Measurements from ENCODE around the gene C22orf31.

C22orf31 gene

DNA sequence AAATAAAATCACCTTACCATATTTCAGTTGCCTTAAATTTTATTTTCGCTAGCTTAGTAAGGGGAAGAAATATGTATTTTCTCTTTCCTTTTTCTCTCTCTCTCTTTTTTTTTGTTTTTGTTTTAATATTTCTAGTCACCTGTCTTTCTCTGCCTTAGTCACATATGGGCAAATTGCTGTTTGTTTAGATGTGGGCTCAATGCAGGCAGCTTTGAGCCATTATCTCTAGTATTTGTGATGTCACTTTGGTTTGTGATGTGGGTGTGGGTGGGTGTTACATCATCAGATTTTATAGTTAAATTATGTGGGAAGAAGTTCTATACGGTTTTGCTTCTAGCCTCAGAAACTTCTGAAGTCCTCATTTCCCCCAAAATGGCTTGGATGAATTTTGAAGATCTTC, at the start of gene C22orf31:
C22orf31 (minus strand) TSS at position 59 of the 400 bp plus-strand sequence; CDS start at position 20, 39 bp downstream.
- TF ChIP-seq, protein P1, sequence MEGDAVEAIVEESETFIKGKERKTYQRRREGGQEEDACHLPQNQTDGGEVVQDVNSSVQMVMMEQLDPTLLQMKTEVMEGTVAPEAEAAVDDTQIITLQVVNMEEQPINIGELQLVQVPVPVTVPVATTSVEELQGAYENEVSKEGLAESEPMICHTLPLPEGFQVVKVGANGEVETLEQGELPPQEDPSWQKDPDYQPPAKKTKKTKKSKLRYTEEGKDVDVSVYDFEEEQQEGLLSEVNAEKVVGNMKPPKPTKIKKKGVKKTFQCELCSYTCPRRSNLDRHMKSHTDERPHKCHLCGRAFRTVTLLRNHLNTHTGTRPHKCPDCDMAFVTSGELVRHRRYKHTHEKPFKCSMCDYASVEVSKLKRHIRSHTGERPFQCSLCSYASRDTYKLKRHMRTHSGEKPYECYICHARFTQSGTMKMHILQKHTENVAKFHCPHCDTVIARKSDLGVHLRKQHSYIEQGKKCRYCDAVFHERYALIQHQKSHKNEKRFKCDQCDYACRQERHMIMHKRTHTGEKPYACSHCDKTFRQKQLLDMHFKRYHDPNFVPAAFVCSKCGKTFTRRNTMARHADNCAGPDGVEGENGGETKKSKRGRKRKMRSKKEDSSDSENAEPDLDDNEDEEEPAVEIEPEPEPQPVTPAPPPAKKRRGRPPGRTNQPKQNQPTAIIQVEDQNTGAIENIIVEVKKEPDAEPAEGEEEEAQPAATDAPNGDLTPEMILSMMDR (conservative IDR thresholded peaks at IDR 0.05; ENCODE audit: control insufficient read depth, insufficient read depth, low read depth, low read length): no peak
- DNase-seq (ENCODE audit: low read depth): no peak
- no peak within 1 kb of the TSS for H3K4me3 ChIP-seq (ENCODE audit: control insufficient read depth, low read depth, low read length)

DNA sequence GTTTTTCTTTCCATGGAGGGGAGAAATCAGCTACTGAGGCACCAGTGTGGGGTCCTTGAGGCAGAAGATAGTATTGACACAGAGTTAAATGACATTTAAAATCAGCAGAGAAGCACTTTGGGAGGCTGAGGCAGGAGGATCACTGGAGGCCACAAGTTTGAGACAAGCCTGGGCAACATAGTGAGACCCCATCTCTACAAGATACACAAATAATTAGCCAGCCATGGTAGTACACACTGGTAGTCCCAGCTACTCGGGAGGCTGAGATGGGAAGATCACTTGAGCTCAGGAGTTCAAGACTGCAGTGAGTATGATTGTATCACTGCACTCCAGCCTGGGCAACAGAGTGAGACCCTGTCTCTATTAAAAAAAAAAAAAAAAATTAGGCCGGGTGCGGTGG, 49.3 kb upstream of the C22orf31 start:
- no peak for DNase-seq (ENCODE audit: low read depth)
- no peak overlapping the region for H3K4me3 ChIP-seq (ENCODE audit: control insufficient read depth, low read depth, low read length)
- TF ChIP-seq, protein P1 (conservative IDR thresholded peaks at IDR 0.05; ENCODE audit: control insufficient read depth, insufficient read depth, low read depth, low read length): no peak

DNA sequence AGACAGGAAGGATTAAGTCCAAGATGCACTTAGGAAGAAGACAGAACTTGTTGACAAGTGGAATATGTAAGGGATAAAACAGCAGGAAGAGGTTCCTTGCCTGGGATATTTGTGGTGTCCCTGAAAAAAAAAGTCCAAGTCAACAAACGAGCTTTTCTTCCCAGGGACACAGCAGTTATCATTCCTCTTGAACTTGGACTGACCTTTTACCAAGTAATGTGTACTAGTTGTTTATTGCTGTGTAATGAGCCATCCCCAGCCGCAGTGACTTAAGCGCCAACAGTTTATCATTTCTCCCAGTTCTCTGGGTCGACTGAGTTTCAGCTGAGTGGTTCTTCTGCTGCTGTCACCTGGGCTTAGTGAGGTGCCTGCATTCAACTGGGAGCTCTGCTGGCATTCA, 48.2 kb upstream of the C22orf31 start:
- DNase-seq (ENCODE audit: low read depth): peak; percentile 40
- TF ChIP-seq, protein P1 (conservative IDR thresholded peaks at IDR 0.05; ENCODE audit: control insufficient read depth, insufficient read depth, low read depth, low read length): no peak
- no peak overlapping the region for H3K4me3 ChIP-seq (ENCODE audit: control insufficient read depth, low read depth, low read length)

DNA sequence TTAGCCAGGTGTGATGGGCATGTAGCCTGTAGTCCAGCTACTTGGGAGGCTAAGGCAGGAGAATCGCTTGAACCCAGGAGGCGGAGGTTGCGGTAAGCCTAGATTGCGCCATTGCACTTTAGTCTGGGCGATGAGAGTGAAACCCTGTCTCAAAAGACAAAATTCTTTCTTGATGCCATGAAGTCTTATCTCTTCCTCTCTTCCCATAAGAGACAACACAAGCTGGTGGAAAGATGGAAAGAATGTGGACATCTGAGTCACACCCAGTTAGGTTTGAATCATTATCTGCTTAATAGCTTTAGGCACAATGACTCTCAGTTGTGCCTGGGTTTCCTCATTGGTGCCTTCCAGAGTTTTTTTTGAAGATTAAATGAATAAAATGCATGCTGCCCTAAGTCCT, 46.5 kb upstream of the C22orf31 start:
- TF ChIP-seq, protein P1 (conservative IDR thresholded peaks at IDR 0.05; ENCODE audit: control insufficient read depth, insufficient read depth, low read depth, low read length): no peak
- H3K4me3 ChIP-seq (ENCODE audit: control insufficient read depth, low read depth, low read length): no peak overlapping the region
- peak; percentile 70 for DNase-seq (ENCODE audit: low read depth)

DNA sequence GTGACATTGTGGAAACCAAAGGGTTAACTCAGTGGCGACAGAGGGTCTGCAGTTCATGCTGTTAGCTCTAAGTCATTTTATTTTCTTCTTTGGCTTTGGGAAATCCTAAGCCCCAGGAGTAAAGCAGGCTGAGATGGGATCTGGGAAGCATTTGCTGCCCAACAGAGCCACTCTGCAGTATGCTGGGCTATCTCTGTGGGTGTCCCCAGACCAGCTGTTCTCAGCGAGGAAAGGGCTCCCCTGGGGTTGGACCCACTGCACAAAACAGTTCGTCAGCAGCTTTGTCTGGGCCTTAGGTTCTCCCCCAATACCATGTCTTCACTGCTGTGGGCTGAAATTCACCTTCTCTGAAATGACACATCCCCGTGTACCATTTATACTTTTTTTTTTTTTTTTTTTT, 45.2 kb upstream of the C22orf31 start:
- TF ChIP-seq, protein P1 (conservative IDR thresholded peaks at IDR 0.05; ENCODE audit: control insufficient read depth, insufficient read depth, low read depth, low read length): no peak
- no peak overlapping the region for H3K4me3 ChIP-seq (ENCODE audit: control insufficient read depth, low read depth, low read length)
- no peak for DNase-seq (ENCODE audit: low read depth)

DNA sequence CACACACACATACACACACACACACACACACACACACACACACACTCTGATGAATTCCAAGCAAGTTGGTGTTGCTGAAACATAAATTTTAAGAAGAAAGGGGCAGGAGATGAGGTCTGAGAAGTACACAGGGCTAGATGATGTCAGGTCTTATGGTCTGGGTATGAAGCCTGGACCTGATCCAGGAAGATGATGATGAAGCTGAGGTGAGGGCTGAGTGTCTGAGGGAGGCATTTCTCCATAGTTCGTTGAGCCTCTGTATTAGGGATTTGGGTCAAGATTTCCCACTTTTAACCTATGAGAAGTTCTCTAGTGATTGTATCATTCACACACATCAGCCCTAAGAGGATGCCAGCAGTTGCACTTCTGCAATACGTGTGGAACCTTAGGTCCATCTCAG, 43.8 kb upstream of the C22orf31 start:
- no peak overlapping the region for H3K4me3 ChIP-seq (ENCODE audit: control insufficient read depth, low read depth, low read length)
- TF ChIP-seq, protein P1 (conservative IDR thresholded peaks at IDR 0.05; ENCODE audit: control insufficient read depth, insufficient read depth, low read depth, low read length): no peak
- peak; percentile 44 for DNase-seq (ENCODE audit: low read depth)

DNA sequence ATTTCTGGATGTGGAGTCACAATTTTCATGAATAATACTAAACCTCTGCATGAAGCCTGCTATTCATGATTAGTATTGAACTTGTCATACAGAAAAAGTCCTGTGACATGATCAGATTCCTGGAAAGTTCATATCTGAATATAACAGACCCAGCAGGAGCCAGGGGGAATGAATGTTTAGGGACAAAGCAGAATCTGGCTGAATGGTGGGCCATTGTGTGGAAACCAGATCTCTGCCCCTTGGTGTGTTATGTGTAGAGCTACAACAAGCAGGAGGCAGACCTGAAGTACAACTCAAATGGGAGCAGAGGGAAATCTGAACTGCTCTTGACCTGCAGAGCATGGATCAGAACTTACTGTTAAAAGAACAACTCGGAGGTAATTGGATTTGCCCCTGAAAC, 41.5 kb upstream of the C22orf31 start:
- no peak overlapping the region for H3K4me3 ChIP-seq (ENCODE audit: control insufficient read depth, low read depth, low read length)
- TF ChIP-seq, protein P1 (conservative IDR thresholded peaks at IDR 0.05; ENCODE audit: control insufficient read depth, insufficient read depth, low read depth, low read length): no peak
- DNase-seq (ENCODE audit: low read depth): no peak
